Activated naive CD4-positive, alpha-beta T cell treated with anti-CD3 and anti-CD28 coated beads for 36 hours (primary cell): ENCODE data around the gene OR1K1. TPM values are rescaled to one million over a fixed set of nuclear protein-coding genes. Genes with fewer than 3 reads are reported as not detected.
"Not testable (repeated sequence)": the region's sequence is repeated elsewhere in the genome, so short reads cannot be mapped to it uniquely, and the experiment has no call there.

Experiments used
- CTCF ChIA-PET: fragments of 350-600 bp; sonication (Branson Sonifier 250); formaldehyde crosslinking; loops from one replicate; lab custom pipeline; 2021; ENCODE audit warnings: antibody characterized with exemption; lab: Charles Lee
- DNase-seq: peaks from one replicate; pipeline ENCODE4 v3.0.0-alpha.2; 2020
- H3K27ac Mint-ChIP-seq: one replicate; pipeline ENCODE4 v1.8.0; 2021; ENCODE audit warnings: mild to moderate bottlenecking, mixed read lengths
- H3K27me3 Mint-ChIP-seq: one replicate; pipeline ENCODE4 v1.8.0; 2021; ENCODE audit warnings: low read depth, mixed read lengths
- H3K36me3 Mint-ChIP-seq: one replicate; pipeline ENCODE4 v1.8.0; 2021; ENCODE audit warnings: low read depth, mixed read lengths
- H3K4me1 Mint-ChIP-seq: one replicate; pipeline ENCODE4 v1.8.0; 2021; ENCODE audit warnings: low read depth, mixed read lengths
- H3K4me3 Mint-ChIP-seq: one replicate; pipeline ENCODE4 v1.8.0; 2021; ENCODE audit warnings: mild to moderate bottlenecking, moderate library complexity, mixed read lengths
- H3K9me3 Mint-ChIP-seq: one replicate; pipeline ENCODE4 v1.8.0; 2021; ENCODE audit warnings: mixed read lengths
- intact Hi-C: fragments of 100-400 bp; cut with micrococcal nuclease; formaldehyde crosslinking; loops from one replicate; pipeline ENCODE4 v1.15.1; 2023
- total RNA-seq, 2 experiments: library from RNA; stranded (reverse); gene quantifications; one replicate each; pipeline ENCODE4 v1.2.3, GENCODE V29; 2021

OR1K1 gene
- total RNA-seq, 2 experiments from 2014 or later = not detected

GRCh38 chr9:122791872-122792669, 7.9 kb upstream of the OR1K1 start:
- Mint-ChIP-seq H3K9me3 (no peaks in the 10 kb centered on the region), H3K4me3 (no peak overlapping the region), H3K4me1 (no peaks in the 10 kb centered on the region), H3K36me3 (no peaks in the 10 kb centered on the region), H3K27me3 (no peaks in the 10 kb centered on the region), H3K27ac (no peak overlapping the region)
- intact Hi-C loops = no loop called here
- CTCF ChIA-PET = no interaction called here
- DNase-seq = no peak

- Mint-ChIP-seq H3K27me3 (no peaks in the 10 kb centered on the region), H3K4me3 (no peak overlapping the region), H3K36me3 (no peaks in the 10 kb centered on the region), H3K9me3 (no peaks in the 10 kb centered on the region), H3K4me1 (no peaks in the 10 kb centered on the region), H3K27ac (no peak overlapping the region)
- CTCF ChIA-PET = no interaction called here
- DNase-seq = no peak
- intact Hi-C loops = no loop called here
Observed at GRCh38 chr9:122797316-122798063, 2.4 kb upstream of the OR1K1 start.

- no peaks in the 10 kb centered on the region for H3K27me3 Mint-ChIP-seq
- H3K27ac Mint-ChIP-seq = no peak overlapping the region
- peaks cover 3% of the 10 kb centered on the region for H3K9me3 Mint-ChIP-seq
- intact Hi-C loops = no loop called here
- DNase-seq = no peak
- no peak overlapping the region for H3K4me3 Mint-ChIP-seq
- CTCF ChIA-PET = interaction anchor here (1.1 to 5.3 kb wide), 4 partner anchors 13 to 682 kb away, joined by 3 to 57 read pairs (median 4); no protein-coding TSS in a partner anchor
- H3K4me1 Mint-ChIP-seq = peaks cover 19% of the 10 kb centered on the region
- H3K36me3 Mint-ChIP-seq = peaks cover 2% of the 10 kb centered on the region
Observed at GRCh38 chr9:122806661-122807060, 6.7 kb downstream of the OR1K1 start.

GRCh38 chr9:122807271-122807900, 7.5 kb downstream of the OR1K1 start:
- no peaks in the 10 kb centered on the region for H3K27me3 Mint-ChIP-seq
- peaks cover 2% of the 10 kb centered on the region for H3K36me3 Mint-ChIP-seq
- no peak overlapping the region for H3K4me3 Mint-ChIP-seq
- H3K27ac Mint-ChIP-seq = no peak overlapping the region
- DNase-seq = peak; percentile 56
- intact Hi-C loops = no loop called here
- CTCF ChIA-PET = interaction anchor here (0.9 to 5.3 kb wide), 8 partner anchors 12 to 683 kb away, joined by 3 to 57 read pairs (median 5); no protein-coding TSS in a partner anchor
- H3K9me3 Mint-ChIP-seq = peaks cover 3% of the 10 kb centered on the region
- H3K4me1 Mint-ChIP-seq = peaks cover 19% of the 10 kb centered on the region

- H3K9me3 Mint-ChIP-seq = peaks cover 3% of the 10 kb centered on the region
- CTCF ChIA-PET = interaction anchor here (0.9 to 5.3 kb wide), 10 partner anchors 12 to 711 kb away, joined by 3 to 57 read pairs (median 4); no protein-coding TSS in a partner anchor
- H3K4me1 Mint-ChIP-seq = peaks cover 19% of the 10 kb centered on the region
- no peak for DNase-seq
- intact Hi-C loops = no loop called here
- H3K4me3 Mint-ChIP-seq = no peak overlapping the region
- no peaks in the 10 kb centered on the region for H3K27me3 Mint-ChIP-seq
- H3K36me3 Mint-ChIP-seq = peaks cover 2% of the 10 kb centered on the region
- no peak overlapping the region for H3K27ac Mint-ChIP-seq
Observed at GRCh38 chr9:122808141-122808540, 8.2 kb downstream of the OR1K1 start.

- H3K4me3 Mint-ChIP-seq, intact Hi-C loops, H3K27me3 Mint-ChIP-seq, H3K9me3 Mint-ChIP-seq, DNase-seq, H3K36me3 Mint-ChIP-seq, H3K27ac Mint-ChIP-seq: not testable (repeated sequence)
- H3K4me1 Mint-ChIP-seq = peaks cover 19% of the 10 kb centered on the region
- CTCF ChIA-PET = interaction anchor here (0.9 to 5.3 kb wide), 7 partner anchors 14 to 685 kb away, joined by 3 to 57 read pairs (median 4); partner anchors contain the start of gene PDCL
Observed at GRCh38 chr9:122809261-122809660, 9.3 kb downstream of the OR1K1 start.

- no peaks in the 10 kb centered on the region for H3K36me3 Mint-ChIP-seq
- H3K4me3 Mint-ChIP-seq = no peak overlapping the region
- DNase-seq = peak; percentile 87
- peaks cover 20% of the 10 kb centered on the region for H3K4me1 Mint-ChIP-seq
- H3K27me3 Mint-ChIP-seq = no peaks in the 10 kb centered on the region
- no peak overlapping the region for H3K27ac Mint-ChIP-seq
- peaks cover 3% of the 10 kb centered on the region for H3K9me3 Mint-ChIP-seq
- CTCF ChIA-PET = interaction anchor here (0.7 to 5.3 kb wide), 9 partner anchors 11 to 686 kb away, joined by 3 to 57 read pairs (median 4); no protein-coding TSS in a partner anchor
- intact Hi-C loops = loop anchor here (1.0 to 10.0 kb wide), 8 partner anchors 197 to 711 kb away; partner anchors contain the start of gene PTGS1
Observed at GRCh38 chr9:122810306-122810946, 10.5 kb downstream of the OR1K1 start.

GRCh38 chr9:122812736-122813135, 12.8 kb downstream of the OR1K1 start:
- H3K4me1 Mint-ChIP-seq = peaks cover 26% of the 10 kb centered on the region
- CTCF ChIA-PET = interaction anchor here (0.6 to 1.2 kb wide), 4 partner anchors 23 to 545 kb away, joined by 3 read pairs; no protein-coding TSS in a partner anchor
- no peak for DNase-seq
- intact Hi-C loops = loop anchor here (10.0 kb wide), 3 partner anchors 412 to 468 kb away; partner anchors contain the start of gene PTGS1
- peaks cover 5% of the 10 kb centered on the region for H3K36me3 Mint-ChIP-seq
- H3K9me3 Mint-ChIP-seq = no peaks in the 10 kb centered on the region
- H3K27me3 Mint-ChIP-seq = no peaks in the 10 kb centered on the region
- no peak overlapping the region for H3K4me3 Mint-ChIP-seq
- H3K27ac Mint-ChIP-seq = no peak overlapping the region

GRCh38 chr9:122814545-122814944, 14.6 kb downstream of the OR1K1 start:
- peaks cover 8% of the 10 kb centered on the region for H3K36me3 Mint-ChIP-seq
- H3K4me1 Mint-ChIP-seq = peaks cover 18% of the 10 kb centered on the region
- no peak overlapping the region for H3K4me3 Mint-ChIP-seq
- intact Hi-C loops = loop anchor here (10.0 kb wide), 3 partner anchors 410 to 470 kb away; partner anchors contain the start of gene PTGS1
- no peak for DNase-seq
- no peaks in the 10 kb centered on the region for H3K9me3 Mint-ChIP-seq
- no peaks in the 10 kb centered on the region for H3K27me3 Mint-ChIP-seq
- CTCF ChIA-PET = interaction anchor here (1.4 to 1.5 kb wide), 2 partner anchors 176 to 690 kb away, joined by 3 to 4 read pairs; no protein-coding TSS in a partner anchor
- H3K27ac Mint-ChIP-seq = no peak overlapping the region

- peaks cover 22% of the 10 kb centered on the region for H3K4me1 Mint-ChIP-seq
- H3K27ac Mint-ChIP-seq = peak overlapping the region; percentile 89
- intact Hi-C loops = loop anchor here (10.0 kb wide), 3 partner anchors 409 to 471 kb away; partner anchors contain the start of gene PTGS1
- CTCF ChIA-PET = interaction anchor here (1.0 to 1.4 kb wide), 3 partner anchors 175 to 691 kb away, joined by 3 to 4 read pairs (median 4); no protein-coding TSS in a partner anchor
- no peaks in the 10 kb centered on the region for H3K9me3 Mint-ChIP-seq
- no peak for DNase-seq
- H3K4me3 Mint-ChIP-seq = peak overlapping the region; percentile 65
- H3K36me3 Mint-ChIP-seq = peaks cover 15% of the 10 kb centered on the region
- no peaks in the 10 kb centered on the region for H3K27me3 Mint-ChIP-seq
Observed at GRCh38 chr9:122815544-122815943, 15.6 kb downstream of the OR1K1 start.
